Fibroblast of pulmonary artery (primary cell): Measurements from ENCODE around the gene GSKIP.

Experiments used
- DNase-seq: peaks from one replicate; pipeline ENCODE4 v3.0.0-alpha.2; 2010; ENCODE audit warnings: low read depth
- H3K4me3 ChIP-seq: replicated peaks from 2 replicates; pipeline ENCODE4 v1.5.1; 2011; ENCODE audit warnings: low read depth, mild to moderate bottlenecking, control low read depth, low read length, moderate library complexity
- TF ChIP-seq, protein P1 (sequence below): IDR thresholded peaks from 2 replicates; pipeline ENCODE4 v1.5.1; 2011; ENCODE audit warnings: mild to moderate bottlenecking, control low read depth, low read length, inconsistent platforms; ENCODE audit errors: missing control alignments

The GSKIP gene

DNA sequence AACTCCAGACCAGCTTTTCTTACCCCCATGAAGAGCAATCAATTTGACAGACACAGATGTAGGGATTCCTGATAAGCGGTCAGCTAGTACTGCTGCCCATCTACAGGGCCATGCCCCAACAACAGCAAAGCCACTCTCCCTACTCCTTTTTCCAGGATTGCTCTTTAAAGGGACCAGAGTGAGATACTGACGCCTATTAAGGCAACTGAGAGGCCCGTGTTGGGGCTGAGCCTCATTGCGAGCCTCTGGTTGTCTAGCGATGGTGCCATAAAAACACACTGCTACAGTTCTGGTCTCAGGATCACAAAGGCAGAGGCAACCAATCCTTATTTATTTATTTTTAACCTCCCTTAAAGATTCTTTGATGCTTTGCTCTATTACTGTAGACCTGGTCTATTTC is 59.7 kb downstream of the GSKIP start:
- H3K4me3 ChIP-seq, result no peak overlapping the region
- TF ChIP-seq, protein P1, sequence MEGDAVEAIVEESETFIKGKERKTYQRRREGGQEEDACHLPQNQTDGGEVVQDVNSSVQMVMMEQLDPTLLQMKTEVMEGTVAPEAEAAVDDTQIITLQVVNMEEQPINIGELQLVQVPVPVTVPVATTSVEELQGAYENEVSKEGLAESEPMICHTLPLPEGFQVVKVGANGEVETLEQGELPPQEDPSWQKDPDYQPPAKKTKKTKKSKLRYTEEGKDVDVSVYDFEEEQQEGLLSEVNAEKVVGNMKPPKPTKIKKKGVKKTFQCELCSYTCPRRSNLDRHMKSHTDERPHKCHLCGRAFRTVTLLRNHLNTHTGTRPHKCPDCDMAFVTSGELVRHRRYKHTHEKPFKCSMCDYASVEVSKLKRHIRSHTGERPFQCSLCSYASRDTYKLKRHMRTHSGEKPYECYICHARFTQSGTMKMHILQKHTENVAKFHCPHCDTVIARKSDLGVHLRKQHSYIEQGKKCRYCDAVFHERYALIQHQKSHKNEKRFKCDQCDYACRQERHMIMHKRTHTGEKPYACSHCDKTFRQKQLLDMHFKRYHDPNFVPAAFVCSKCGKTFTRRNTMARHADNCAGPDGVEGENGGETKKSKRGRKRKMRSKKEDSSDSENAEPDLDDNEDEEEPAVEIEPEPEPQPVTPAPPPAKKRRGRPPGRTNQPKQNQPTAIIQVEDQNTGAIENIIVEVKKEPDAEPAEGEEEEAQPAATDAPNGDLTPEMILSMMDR, result no peak

DNA sequence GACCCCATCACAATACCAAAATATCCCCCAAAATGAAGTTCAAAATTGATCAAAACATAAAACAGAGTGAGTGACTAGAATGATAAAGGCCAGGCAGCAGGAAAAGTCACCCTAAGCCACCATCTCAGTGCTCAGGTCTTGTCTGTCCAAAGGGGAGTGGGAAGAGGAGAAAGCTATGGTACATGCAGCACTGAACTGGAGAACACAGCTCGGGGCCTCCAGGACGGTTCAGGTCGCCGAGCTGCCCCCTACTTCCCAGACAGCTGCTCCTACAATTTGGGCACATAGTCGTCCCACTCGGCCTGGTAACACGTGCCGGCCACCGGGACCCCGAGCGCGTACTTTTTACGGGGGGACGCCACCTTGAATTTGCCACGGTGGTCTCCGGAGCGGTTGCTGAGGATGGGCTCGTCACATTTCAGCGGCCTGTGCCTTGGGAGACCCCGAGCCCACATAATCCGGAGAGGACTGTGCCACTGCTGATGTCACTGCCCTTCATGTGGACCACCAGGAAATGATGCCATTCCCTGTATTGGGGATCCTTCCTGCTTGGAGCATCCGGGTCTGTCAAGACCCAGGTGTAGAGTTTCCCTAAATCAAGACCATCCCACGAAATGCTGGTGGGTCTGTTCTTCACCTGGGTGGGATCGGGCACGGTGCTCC is 60.3 kb downstream of the GSKIP start:
- TF ChIP-seq, protein P1, result no peak
- DNase-seq, result no peak
- H3K4me3 ChIP-seq, result peak overlapping the region; percentile 51

More for the DNA sequence above, 59.7 kb downstream of the GSKIP start:
- DNase-seq, result no peak

DNA sequence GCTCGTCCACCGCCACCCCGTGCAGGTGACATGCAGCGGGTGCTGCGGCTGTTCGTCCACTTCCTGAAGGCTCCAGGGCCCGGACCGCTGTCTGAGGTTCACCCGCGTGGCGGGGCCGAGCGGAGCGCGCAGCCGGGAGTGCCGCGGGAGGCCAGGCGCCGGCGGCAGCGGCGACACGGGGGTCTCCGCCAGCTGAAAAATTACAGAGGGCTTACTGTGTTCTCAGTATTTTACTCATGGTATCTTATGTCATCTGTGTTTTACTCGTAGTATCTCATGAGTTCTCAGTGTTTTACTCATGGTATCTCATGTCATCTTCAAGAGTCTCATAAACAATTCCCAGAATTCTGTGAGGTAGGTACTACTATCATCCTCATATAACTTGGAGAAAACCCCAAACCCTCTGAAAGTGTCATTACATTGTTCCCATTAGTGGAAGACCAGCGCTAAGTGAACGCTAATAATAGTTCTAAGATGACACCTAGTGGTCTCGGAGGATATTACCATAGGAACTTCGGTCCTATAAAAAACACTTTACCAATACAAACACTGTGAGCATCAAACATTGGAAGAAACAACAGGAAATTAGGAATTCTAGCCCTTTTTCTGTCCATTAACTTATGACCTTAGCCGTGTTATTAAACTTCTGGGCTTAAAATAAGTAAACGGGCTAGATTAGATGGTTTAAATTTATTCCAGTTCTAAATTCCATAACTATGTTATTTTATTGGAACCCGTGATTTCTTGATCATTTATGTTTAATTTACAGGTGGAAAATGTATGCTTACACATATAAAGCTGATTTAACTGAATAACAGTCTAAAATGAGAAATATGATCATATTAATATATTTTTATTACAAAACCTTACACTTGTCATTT is 61.0 kb downstream of the GSKIP start:
- TF ChIP-seq, protein P1, result peak; percentile 74
- peak; percentile 85 for DNase-seq
- peak overlapping the region; percentile 51 for H3K4me3 ChIP-seq

DNA sequence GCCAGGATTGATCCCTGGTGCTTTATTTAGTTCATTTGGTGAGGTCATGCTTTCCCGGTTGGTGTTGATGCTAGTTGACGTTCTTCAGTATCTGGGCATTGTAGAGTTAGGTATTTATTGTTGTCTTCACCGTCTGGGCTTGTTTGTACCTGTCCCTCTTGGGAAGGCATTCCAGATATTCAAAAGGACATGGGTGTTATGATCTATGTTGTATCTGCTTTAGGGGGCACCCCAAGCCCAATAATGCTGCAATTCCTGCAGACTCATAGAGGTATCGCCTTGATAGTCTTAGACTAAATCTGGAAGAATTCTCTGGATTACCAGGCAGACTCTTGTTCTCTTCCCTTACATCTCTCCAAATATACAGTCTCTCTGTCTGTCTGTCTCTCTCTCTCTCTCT is 70.7 kb downstream of the GSKIP start:
- DNase-seq, result no peak
- TF ChIP-seq, protein P1, result no peak

More for the DNA sequence above, 70.7 kb downstream of the GSKIP start:
- no peak overlapping the region for H3K4me3 ChIP-seq
